ENCODE measurements around the gene KPRP.

The KPRP gene, protein sequence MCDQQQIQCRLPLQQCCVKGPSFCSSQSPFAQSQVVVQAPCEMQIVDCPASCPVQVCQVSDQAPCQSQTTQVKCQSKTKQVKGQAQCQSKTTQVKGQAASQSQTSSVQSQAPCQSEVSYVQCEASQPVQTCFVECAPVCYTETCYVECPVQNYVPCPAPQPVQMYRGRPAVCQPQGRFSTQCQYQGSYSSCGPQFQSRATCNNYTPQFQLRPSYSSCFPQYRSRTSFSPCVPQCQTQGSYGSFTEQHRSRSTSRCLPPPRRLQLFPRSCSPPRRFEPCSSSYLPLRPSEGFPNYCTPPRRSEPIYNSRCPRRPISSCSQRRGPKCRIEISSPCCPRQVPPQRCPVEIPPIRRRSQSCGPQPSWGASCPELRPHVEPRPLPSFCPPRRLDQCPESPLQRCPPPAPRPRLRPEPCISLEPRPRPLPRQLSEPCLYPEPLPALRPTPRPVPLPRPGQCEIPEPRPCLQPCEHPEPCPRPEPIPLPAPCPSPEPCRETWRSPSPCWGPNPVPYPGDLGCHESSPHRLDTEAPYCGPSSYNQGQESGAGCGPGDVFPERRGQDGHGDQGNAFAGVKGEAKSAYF

DNA sequence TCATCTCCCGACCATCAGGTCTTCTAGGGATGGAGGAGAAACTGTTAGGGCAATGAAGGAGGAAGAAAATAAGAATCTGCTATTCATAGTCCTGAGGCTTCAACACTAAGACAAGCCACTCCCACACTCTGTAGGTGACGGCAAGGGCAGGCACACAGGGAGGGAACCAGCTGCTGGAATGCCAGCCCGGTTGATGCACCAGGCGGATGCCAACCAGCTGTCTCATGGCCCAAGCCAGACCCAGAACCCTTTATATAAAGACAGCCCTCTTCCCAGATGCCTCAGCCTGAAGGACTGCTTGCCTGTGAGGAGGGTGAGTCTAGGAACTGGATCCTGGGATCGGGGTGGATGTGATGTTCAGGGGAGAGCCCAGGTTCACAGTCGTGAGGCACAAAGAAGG, at the start of gene KPRP:
KPRP (plus strand) TSS at position 279 of the 400 bp plus-strand sequence. CDS start 1,564 bp downstream, outside the sequence.
- no peak for FAIRE-seq

DNA sequence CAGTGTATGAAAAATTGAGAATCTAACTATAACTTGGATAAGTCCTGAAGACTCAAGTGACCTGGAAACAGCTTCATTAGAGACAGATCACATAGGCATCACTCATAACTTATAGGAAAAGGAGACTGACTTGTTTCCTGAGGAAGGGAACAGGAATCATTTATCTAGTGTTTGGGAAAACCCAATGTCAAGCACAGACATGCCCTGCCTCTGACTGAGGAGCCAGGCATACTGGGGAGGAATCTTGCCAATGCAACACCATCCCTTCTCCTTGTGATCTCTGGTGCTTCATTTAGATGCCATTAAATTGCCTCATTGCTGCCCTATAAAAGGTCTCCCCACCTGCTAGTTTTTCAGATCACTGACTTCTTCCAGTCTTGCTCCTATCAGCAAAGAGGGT, 39.6 kb upstream of the KPRP start:
- FAIRE-seq: no peak

DNA sequence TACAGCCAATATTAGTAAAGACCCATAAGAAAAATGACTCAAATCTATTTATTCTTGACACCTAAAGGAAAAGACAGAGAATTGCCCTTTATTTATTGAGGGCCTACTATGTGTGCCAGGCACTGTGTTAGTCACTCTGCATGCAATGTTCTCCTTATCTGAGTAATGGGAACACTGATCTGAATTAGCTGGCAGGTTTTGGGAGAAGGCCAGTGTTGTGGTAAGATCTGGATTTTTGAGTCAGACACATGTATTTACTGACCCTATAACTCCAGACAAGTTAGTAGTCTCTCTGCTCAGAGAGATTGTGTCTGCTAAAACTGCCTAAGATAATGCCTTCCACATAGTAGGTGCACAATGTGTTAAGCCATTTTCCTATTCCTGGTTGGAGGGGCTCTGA, 32.6 kb upstream of the KPRP start:
- FAIRE-seq: no peak

DNA sequence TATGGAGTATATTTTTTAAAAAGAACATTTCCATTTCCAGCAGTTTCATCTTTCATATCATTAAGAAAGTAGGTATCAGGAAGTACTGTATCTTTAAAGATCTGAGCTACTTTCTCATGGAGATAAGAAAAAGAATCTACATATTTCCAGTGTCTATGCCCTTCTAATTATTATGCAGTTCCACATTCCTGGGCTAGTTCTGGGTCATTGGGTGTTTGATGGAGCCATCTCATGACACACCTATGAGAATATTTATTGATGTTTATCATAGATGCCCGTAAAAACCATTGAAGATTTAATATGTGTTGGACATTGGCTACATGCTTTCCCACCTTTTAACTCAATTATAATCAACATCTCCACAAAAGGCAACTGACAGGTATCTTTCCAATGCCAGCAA, 28.8 kb upstream of the KPRP start:
- FAIRE-seq: no peak

DNA sequence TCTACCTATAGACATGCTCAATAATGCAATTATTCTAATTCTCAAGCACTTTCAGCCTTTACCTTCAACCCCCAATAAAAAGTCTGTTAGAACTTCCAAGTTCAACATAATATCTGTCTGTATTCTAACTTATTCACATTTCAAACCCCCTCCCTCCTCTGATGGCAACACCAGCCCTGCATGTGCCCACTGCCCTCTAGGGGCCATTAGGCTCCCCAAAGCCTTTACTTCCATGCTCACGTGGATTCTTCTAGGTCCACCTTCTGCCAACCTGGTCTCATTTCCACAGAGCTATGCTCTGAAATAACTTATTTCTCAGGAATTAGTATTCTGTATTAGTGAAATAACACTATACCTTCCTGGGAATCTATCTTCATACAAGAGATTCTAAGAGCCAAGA, 22.2 kb upstream of the KPRP start:
- FAIRE-seq: no peak

DNA sequence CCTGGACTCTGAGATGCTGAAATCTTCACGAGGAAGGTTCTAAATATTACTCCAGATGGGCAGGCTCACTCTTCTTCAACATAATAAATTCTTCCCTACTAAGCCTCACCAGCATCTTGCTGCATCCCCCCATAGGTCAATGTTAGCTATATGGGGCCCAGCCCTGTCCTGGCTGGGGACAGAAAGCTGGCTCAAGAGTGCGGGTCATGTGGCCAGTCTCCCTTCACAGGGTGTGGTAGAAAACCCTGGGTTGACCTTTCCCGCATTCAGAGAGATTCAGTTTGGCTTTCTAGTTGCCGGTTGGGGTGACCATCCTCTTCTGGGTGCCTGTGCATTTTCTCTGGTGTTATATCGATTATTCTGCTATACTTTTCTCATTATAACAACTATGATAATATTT, 19.8 kb upstream of the KPRP start:
- FAIRE-seq: no peak

DNA sequence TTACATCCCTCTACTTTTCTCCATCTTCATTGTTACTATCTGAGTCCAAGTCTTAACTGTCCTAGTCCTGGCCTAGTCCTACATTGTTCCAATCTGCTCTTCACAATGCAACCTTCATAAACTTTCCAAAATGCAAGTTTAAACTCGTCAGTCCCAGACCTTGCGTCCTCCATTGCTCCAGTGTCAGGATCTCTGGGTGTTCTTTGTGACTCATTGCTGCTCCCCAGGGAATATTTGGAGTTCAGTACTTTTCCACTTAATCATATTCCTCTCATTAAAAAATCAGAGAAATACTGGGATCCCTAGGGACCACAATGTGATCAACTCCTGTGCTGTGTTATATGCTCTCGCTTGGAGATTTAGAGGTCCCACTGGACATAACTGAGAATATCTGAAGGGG, 18.0 kb upstream of the KPRP start:
- FAIRE-seq: no peak

DNA sequence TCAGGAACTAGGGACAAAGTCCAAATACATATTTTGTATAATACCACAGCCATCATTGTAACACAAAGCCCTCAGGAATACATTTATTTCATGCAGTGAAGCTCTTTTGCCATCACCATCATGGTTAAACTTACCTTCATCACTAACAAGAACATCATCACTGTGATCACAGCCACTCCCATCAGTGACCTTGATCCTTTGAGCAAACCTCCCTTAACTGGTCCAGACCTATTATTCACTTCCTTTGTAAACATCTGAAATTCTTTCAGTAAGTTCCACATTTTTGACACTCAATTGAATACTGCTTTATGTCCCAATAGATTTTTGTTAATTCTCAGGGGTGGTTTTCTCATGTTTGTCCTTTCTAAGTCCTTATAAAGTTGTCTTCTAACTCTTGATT, 16.2 kb upstream of the KPRP start:
- FAIRE-seq: no peak

DNA sequence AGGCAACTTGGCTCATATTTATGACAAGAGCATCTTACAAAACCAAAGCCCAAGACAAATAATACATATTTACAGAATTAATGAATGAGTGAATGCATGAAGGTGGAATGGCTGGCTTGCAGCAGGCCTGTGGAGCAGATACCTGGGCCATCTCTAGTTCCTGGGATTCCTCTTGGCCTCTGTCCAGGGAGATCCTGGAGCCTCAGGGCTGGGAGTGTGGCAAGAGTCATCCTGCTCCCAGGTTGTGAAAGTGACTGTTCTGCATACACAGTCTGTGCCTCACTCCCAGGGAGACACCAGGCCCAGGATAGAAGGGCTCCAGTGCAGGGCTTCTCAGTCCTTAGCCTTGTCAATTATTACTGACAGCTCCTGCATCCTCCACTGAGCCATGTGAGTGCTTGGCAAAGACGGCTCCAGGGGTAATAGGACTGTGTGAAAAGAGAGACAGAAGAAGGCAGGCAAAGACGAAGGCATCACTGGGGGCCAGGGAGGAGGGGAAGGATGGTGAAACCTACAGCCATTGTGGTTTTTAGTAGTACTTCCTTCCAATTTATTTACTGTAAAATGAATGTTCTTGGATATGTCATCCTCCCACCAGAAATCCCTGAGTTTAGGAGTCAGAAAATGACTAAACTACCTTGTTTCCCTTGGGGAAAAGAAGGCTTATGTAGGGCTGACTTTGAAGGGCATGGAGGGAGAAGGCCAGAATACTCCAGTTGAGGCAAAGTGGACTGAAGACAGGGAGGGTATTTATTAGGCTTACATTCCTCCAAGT, 14.3 kb upstream of the KPRP start:
- no peak for FAIRE-seq

DNA sequence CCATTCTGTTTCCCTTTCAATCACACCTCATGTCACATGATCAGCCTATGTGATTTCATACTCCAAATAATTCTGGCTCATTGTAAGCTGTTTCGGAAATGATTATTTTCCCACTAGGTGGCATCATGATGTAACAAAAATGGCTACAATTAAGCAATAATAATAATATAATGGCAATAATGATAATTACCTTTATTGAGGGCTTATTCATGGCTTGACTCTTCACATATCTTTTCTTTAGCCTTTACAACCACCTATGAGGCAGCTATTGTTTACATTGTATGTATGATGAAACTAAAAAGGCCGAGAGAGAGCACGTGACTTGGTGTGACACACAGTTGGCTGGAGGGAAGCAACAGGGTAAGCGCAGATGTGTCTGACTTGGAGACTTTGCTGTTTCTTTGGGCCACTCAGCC, 12.5 kb upstream of the KPRP start:
- FAIRE-seq: no peak

DNA sequence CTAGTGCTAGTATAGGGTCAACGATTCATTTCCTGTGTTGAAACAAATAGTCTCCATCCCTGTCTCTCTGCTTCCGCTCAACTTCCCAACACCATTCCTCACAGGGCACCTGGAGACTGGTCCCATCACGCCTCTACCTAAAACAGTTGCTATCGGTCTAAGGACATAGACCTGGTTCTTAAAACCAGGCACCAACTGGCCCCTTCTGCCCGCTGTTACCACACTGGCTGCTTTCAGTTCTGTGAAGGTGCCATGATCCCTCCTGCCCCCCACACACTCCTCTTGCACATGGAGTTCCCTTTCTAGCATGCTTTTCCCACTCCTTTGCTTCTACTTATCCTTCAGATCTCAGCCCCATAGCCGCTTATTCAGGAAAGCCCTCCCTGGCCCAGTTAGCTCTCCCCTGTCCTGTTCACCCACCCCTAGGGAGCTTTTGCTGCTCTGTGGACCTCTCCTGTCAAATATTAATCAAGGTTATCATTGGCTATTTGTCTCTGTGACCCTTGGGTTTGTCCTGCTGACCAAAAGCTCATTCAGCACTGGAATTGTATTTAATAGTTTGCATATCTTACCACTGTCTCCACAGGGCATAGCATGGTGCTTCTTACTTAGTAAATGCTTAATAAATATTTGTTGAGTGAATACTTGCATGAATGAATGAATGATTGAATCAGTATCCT, 11.9 kb upstream of the KPRP start:
- FAIRE-seq: no peak

DNA sequence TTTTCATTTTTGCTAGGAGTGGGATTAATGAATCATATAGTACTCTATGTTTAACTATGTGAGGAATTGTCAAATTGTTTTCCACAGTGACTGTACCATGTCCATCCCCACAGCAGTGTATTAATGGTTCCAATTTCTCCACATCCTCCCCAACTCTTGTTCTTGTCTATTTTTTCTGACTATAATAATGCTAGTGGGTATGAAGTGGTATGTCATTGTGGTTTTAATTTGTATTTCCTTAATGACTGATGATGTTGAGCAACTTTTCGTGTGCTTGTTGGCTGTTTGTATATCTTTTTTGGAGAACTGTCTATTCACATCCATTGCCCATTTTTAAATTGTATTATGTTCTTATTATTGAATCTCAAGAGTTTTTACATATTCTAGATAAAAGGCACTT, 10.0 kb upstream of the KPRP start:
- no peak for FAIRE-seq

DNA sequence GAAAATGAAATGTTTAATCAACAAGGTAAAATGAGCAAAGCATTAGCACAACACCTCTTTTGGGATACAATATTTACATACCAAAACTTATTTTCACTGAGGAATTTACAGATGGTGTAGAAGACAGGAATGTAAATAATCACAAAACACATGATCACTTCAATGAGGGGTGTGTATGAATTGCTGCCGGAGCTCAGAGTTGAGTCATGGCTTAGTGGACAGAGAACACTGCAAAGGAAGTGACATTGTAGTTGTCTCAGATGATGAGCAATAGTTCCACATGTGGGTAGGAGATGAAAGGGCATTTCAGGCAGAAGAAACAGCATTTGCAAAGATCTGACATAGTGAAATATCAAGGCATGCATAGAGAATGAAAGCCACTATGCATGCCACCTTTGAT, 5.6 kb upstream of the KPRP start:
- FAIRE-seq: no peak

DNA sequence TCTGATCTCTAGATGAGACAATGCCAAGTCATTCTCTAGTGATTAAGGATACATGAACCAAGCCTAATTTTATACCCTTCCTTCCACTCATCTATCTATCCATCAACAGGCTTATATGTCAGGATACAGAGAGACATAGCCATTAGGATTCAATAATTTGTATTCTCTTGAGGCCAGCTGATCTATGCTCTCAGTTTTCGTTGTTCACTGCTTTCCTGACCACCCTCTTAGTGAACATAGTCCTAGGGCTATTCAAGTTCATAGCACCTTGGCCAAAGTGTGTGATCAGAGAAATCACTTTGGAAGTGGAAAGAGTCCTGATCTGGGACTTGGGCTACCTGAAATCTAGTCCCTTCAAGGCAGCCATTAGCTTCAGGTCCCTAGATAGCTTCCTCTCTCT, 4.2 kb upstream of the KPRP start:
- FAIRE-seq: no peak

DNA sequence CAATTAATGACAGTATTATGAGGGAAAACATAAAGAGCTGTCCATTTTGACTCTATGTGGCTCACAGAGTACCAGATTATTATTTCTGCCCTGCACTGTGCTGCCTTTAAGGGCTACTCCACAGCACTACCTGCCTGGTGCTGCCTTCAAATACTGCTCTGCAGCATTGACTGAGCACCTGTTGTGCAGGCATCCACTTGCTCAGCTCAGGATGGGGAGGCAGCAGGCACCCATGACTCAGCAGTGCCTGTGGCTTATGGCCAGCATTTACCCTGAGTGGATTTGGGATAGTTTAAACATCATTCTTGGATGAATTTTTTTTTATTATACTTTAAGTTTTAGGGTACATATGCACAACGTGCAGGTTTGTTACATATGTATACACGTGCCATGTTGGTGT, 953 bp upstream of the KPRP start:
- FAIRE-seq: no peak

DNA sequence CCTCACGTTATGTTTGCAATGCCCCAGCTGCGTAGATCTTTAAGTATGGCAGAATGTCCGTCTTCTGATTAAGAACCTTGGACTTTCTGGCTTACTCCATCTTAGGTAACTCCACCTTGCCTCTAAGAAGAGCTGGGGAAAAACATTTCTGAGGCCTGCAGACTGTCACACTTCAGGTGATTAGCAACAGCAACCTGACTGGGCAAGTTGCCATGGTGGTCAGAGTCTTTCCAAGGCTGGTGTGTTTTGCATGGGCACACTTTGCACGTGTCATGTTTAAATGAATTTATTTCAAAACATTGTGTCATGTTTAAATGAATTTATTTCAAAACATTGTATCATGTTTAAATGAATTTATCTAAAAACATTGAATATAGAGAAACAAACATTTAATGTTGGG, 811 bp downstream of the KPRP start:
- no peak for FAIRE-seq

DNA sequence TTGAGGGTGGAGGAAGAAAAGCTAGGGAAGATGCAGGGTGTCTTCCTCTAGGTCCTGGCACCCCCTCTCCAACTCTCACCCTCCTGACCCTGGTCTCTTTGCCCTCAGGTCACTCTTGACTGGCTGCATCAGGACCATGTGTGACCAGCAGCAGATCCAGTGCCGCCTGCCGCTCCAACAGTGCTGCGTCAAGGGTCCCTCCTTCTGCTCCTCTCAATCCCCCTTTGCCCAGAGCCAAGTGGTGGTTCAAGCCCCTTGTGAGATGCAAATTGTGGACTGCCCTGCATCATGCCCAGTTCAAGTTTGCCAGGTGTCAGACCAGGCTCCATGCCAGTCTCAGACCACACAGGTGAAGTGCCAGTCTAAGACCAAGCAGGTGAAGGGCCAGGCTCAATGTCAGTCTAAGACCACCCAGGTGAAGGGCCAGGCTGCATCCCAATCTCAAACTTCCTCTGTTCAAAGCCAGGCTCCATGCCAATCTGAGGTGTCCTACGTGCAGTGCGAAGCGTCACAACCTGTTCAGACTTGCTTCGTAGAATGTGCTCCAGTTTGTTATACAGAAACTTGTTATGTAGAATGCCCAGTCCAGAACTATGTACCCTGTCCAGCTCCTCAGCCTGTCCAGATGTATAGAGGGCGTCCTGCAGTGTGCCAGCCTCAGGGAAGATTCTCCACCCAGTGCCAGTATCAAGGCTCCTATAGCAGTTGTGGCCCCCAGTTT, 1.8 kb downstream of the KPRP start:
- no peak for FAIRE-seq

DNA sequence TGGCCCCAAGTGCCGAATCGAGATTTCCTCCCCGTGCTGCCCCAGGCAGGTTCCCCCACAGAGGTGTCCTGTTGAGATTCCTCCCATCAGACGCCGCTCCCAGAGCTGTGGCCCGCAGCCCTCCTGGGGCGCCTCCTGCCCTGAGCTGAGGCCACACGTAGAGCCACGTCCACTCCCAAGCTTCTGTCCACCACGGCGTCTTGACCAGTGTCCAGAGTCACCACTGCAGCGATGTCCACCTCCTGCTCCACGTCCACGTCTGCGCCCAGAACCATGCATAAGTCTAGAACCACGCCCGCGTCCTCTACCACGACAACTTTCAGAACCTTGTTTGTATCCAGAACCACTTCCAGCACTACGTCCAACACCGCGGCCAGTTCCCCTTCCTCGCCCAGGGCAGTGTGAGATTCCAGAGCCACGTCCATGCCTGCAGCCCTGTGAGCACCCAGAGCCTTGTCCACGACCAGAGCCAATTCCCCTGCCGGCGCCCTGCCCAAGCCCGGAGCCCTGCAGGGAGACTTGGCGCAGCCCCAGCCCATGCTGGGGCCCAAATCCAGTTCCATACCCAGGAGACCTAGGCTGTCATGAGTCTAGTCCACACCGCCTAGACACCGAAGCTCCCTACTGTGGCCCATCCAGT, 2.8 kb downstream of the KPRP start:
- FAIRE-seq: no peak

DNA sequence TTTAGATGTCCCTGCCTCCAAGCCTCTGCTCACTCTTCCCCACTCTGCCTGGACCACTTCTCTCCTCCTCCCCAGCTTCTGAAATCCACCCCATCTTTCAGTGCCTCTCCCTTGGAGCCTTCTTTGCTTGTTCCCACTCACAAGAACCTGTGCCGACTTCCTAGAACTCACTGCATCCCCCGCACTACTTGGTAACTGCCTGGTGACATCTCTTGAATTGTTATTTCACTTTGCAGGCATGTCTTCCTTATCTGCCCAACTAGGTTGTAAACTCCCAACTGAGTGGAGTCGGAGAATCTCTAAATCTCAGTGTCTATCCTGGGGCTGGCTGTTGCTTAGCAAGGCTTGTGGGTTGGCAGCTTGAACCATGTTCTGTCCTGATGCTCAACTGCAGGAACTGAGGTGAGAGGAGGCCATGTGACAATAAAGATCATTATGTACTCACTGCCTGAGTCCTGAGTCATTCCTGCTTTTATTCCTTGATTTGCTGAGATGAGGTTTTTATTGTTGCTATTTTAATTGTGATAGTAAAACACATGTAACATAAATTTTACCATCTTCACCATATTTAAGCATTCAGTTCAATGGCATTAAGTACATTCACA, 3.9 kb downstream of the KPRP start:
- FAIRE-seq: no peak

DNA sequence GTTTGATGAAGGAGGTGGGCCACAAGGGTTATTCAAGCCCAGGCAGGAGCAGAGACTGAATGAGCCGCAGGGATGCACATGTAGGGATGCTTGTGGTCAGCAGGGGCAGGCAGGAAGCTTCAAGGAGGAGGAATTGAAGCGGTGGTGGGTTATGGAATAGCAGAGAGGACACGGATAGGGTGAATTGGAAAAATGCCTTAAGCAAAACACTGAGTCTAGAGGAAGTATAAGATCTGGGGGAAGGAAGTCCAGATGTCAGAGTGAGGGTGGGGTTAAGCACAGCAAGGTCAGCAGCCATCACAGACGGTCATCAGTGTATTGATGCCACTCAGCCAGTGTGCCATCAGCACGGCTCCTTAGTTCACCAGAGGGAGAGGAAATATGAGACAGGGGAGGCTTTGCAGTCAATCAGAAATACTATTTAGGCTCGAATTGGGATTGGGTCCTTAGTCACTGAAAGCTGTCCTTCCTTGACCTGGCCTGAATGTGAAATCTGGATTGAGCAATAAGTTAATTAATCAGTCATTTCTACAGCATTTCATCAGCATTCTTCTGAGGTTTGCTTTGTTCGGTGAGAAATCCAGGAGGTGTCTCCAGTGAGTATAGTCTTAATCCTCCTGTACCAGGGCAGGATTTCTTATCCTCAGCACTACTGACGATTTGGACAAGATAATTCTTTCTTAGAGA, 11.2 kb downstream of the KPRP start:
- no peak for FAIRE-seq

DNA sequence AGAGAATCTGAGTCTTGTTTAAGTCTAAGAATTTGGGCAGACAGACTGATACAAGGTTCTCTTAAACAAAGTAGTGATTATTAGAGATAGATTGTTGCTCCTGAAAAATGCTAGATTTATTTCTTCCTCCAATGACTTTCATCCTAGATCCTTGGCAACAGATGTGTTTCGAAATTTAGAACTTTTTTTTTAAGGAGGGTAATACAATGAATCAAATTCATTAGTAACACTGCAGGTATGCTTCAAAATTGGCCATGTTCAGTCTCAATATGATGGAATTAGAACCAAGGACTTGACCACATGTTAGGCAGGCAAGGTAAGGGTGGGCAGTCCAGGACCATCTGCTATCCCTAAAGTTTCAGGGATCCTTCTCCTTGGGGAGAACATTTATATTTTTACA, 12.6 kb downstream of the KPRP start:
- no peak for FAIRE-seq

All from G401.6 (cell line).